HEK293 (cell line): ENCODE measurements around the gene GPATCH2.

Experiments
- CTCF ChIA-PET: fragments of 350-600 bp; formaldehyde crosslinking; extraction: SDS; loops from one replicate; lab custom pipeline; 2021; ENCODE audit warnings: antibody characterized with exemption; lab: Yijun Ruan, JAX
- POLR2A ChIA-PET: fragments of 300-600 bp; formaldehyde crosslinking; extraction: SDS; loops from one replicate; lab custom pipeline; 2020; ENCODE audit warnings: antibody characterized with exemption, inconsistent platforms; lab: Yijun Ruan, JAX
- H3K27ac ChIP-seq: fragments of 200-500 bp; sonication (Bioruptor generic); 2 replicates; pipeline ENCODE4 v1.5.1; 2014; ENCODE audit warnings: low read depth, low read length, control low read depth, inconsistent platforms; ENCODE audit errors: extremely low read depth
- H3K36me3 ChIP-seq, 2 experiments: fragments of 200-500 bp in 1 of 2; sonication (Bioruptor generic) in 1 of 2; 1 replicate in 1 of 2; 2 replicates in 1 of 2; pipeline ENCODE4 v1.5.1; 2014 to 2017; ENCODE audit warnings: inconsistent platforms in 2 of 2, low read length in 2 of 2; ENCODE audit not compliant: control insufficient read depth in 2 of 2, insufficient read depth in 1 of 2
- H3K4me1 ChIP-seq: fragments of 200-500 bp; sonication (Bioruptor generic); 2 replicates; pipeline ENCODE4 v1.5.1; 2014; ENCODE audit warnings: mild to moderate bottlenecking, low read length, inconsistent platforms; ENCODE audit not compliant: control insufficient read depth, insufficient read depth
- H3K4me3 ChIP-seq: 2 replicates; pipeline ENCODE4 v1.5.1; 2011; ENCODE audit warnings: low read depth, mild to moderate bottlenecking, control low read depth, low read length, moderate library complexity
- H3K9me3 ChIP-seq: fragments of 200-500 bp; sonication (Bioruptor generic); 2 replicates; pipeline ENCODE4 v1.5.1; 2014; ENCODE audit warnings: low read depth, low read length, inconsistent platforms; ENCODE audit not compliant: control insufficient read depth, insufficient read depth
- GLI2 ChIP-seq: fragments of 450-650 bp; formaldehyde crosslinking; IDR thresholded peaks from 2 replicates; pipeline ENCODE4; 2017; ENCODE audit warnings: missing biosample characterization, missing genetic modification characterization, low read depth, borderline replicate concordance
- HOXC10 ChIP-seq: sonication (generic); formaldehyde crosslinking; IDR thresholded peaks from 2 replicates; pipeline ENCODE4 v1.8.1; 2023; ENCODE audit warnings: mild to moderate bottlenecking, missing genetic modification reagents
- OSR2 ChIP-seq: fragments of 450-650 bp; formaldehyde crosslinking; IDR thresholded peaks from 2 replicates; pipeline ENCODE4 v1.5.1; 2016; ENCODE audit warnings: missing biosample characterization, missing genetic modification characterization
- OVOL3 ChIP-seq: fragments of 450-650 bp; formaldehyde crosslinking; IDR thresholded peaks from 2 replicates; pipeline ENCODE4 v1.5.1; 2016; ENCODE audit warnings: missing biosample characterization, missing genetic modification characterization
- SALL2 ChIP-seq: fragments of 450-650 bp; formaldehyde crosslinking; IDR thresholded peaks from 2 replicates; pipeline ENCODE4 v1.5.0; 2017; ENCODE audit warnings: missing biosample characterization, mild to moderate bottlenecking, missing genetic modification characterization, borderline replicate concordance
- SCRT2 ChIP-seq: fragments of 450-650 bp; formaldehyde crosslinking; IDR thresholded peaks from 2 replicates; pipeline ENCODE4 v1.5.1; 2016; ENCODE audit warnings: missing biosample characterization, missing genetic modification characterization
- ZBTB48 ChIP-seq: fragments of 450-650 bp; formaldehyde crosslinking; IDR thresholded peaks from 2 replicates; pipeline ENCODE4 v1.5.1; 2016; ENCODE audit warnings: missing biosample characterization, missing genetic modification characterization
- ZNF157 ChIP-seq: fragments of 450-650 bp; formaldehyde crosslinking; IDR thresholded peaks from 2 replicates; pipeline ENCODE4 v1.5.1; 2016; ENCODE audit warnings: missing biosample characterization, missing genetic modification characterization
- ZNF169 ChIP-seq: fragments of 450-650 bp; formaldehyde crosslinking; IDR thresholded peaks from 2 replicates; pipeline ENCODE4 v1.5.1; 2016; ENCODE audit warnings: missing biosample characterization, missing genetic modification characterization
- ZNF18 ChIP-seq: fragments of 450-650 bp; formaldehyde crosslinking; IDR thresholded peaks from 2 replicates; pipeline ENCODE4 v1.5.1; 2016; ENCODE audit warnings: missing biosample characterization, missing genetic modification characterization
- ZNF221 ChIP-seq: fragments of 450-650 bp; formaldehyde crosslinking; IDR thresholded peaks from 2 replicates; pipeline ENCODE4 v1.5.1; 2017; ENCODE audit warnings: missing biosample characterization, missing genetic modification characterization, borderline replicate concordance
- ZNF544 ChIP-seq: fragments of 450-650 bp; formaldehyde crosslinking; IDR thresholded peaks from 2 replicates; pipeline ENCODE4 v1.5.0; 2017; ENCODE audit warnings: missing biosample characterization, missing genetic modification characterization
- ZNF596 ChIP-seq: fragments of 450-650 bp; IDR thresholded peaks from 2 replicates; pipeline ENCODE4 v1.5.0; 2018; ENCODE audit warnings: missing biosample characterization, mild to moderate bottlenecking, missing genetic modification characterization, moderate library complexity
- ZNF610 ChIP-seq: fragments of 450-650 bp; formaldehyde crosslinking; IDR thresholded peaks from 2 replicates; pipeline ENCODE4 v1.5.1; 2016; ENCODE audit warnings: missing biosample characterization, missing genetic modification characterization, borderline replicate concordance
- ZNF624 ChIP-seq: fragments of 450-650 bp; formaldehyde crosslinking; IDR thresholded peaks from 2 replicates; pipeline ENCODE4 v1.5.1; 2017; ENCODE audit warnings: missing biosample characterization, missing genetic modification characterization
- ZSCAN30 ChIP-seq: fragments of 450-650 bp; IDR thresholded peaks from 2 replicates; pipeline ENCODE4 v1.5.1; 2018; ENCODE audit warnings: missing biosample characterization, mild to moderate bottlenecking, missing genetic modification characterization, moderate library complexity
- TF ChIP-seq, protein P1 (sequence below): fragments of 450-650 bp; IDR thresholded peaks from 2 replicates; pipeline ENCODE4 v1.5.1; 2018; ENCODE audit warnings: missing biosample characterization, missing genetic modification characterization
- TF ChIP-seq, protein P2 (sequence below): fragments of 450-650 bp; formaldehyde crosslinking; IDR thresholded peaks from 2 replicates; pipeline ENCODE4 v1.5.1; 2016; ENCODE audit warnings: missing biosample characterization, missing genetic modification characterization

GPATCH2 gene

DNA sequence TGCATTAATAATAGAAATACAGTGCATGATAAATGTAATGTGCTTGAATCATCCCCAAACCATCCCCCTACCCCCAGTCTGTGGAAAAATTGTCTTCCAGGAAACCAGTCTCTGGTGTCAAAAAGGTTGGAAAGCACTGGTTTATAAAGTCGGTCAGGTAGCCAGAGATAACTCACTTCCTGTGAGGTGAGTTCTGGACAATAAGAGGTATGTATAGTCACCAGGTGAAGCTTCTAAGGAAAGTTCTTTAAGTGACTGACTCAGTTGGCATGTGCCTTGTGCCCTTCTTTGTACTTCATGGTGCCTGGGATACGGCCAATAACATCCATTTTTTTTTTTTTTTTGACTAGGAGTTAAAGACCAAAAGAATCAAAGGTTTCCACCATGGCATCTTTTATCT is 103.7 kb downstream of the GPATCH2 start (continued):
- TF ChIP-seq, protein P1, sequence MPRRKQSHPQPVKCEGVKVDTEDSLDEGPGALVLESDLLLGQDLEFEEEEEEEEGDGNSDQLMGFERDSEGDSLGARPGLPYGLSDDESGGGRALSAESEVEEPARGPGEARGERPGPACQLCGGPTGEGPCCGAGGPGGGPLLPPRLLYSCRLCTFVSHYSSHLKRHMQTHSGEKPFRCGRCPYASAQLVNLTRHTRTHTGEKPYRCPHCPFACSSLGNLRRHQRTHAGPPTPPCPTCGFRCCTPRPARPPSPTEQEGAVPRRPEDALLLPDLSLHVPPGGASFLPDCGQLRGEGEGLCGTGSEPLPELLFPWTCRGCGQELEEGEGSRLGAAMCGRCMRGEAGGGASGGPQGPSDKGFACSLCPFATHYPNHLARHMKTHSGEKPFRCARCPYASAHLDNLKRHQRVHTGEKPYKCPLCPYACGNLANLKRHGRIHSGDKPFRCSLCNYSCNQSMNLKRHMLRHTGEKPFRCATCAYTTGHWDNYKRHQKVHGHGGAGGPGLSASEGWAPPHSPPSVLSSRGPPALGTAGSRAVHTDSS (tag by site-specific recombination): no peak
- no peak for TF ChIP-seq OVOL3 (tag by site-specific recombination)

GRCh38 chr1:217526636-217527035 is 104.3 kb downstream of the GPATCH2 start:
- TF ChIP-seq ZNF610 (tag by site-specific recombination) (peak; percentile 96), ZNF18 (tag by site-specific recombination) (no peak), ZNF157 (tag by site-specific recombination) (no peak)
- H3K27ac ChIP-seq: no peak overlapping the region
- H3K36me3 ChIP-seq: no peaks in the 10 kb centered on the region
- no peaks in the 10 kb centered on the region for H3K4me1 ChIP-seq
- no peaks in the 10 kb centered on the region for H3K9me3 ChIP-seq
- ChIA-PET POLR2A (no interaction called here), CTCF (no interaction called here)
- no peak overlapping the region for H3K4me3 ChIP-seq

DNA sequence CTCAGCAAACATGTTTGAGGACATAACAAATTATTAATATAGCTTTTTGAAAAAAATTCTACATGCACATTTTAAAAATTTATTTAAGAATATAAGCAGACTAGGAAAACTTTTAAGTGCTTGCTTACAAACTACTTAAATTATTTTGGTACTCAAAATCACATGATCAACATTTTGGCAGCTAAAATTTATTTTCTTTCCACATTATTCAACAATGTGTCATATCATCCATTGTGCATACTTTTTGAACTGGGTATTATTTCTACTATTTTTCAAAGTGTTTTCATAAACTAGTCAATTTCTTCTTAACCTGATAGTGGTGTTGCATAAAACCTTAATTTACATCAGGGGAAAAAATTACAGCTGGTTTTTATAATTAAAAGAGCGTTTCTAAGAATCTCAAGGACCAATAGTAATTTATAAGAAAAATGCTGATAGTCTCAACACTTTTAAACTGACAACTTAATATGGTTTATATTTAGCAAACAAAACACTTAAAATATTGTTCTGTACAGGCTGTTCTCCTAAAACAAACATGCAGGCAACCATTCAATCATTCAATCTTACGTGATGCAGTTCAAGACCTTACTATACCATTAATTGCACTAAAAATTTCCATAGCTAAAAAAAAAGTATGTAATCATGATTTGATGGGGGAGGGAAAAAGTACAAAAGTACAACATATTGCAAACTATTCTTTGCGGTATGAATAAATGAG is 105.0 kb downstream of the GPATCH2 start:
- H3K9me3 ChIP-seq: no peaks in the 10 kb centered on the region
- TF ChIP-seq ZNF221 (tag by site-specific recombination): no peak
- TF ChIP-seq SCRT2 (tag by site-specific recombination): no peak
- TF ChIP-seq HOXC10 (CRISPR knock-in tag): no peak
- TF ChIP-seq ZNF596 (tag by site-specific recombination): no peak
- no peak for TF ChIP-seq ZNF169 (tag by site-specific recombination)
- no peak for TF ChIP-seq GLI2 (tag by site-specific recombination)
- no peak for TF ChIP-seq SALL2 (tag by site-specific recombination)
- TF ChIP-seq, protein P2, sequence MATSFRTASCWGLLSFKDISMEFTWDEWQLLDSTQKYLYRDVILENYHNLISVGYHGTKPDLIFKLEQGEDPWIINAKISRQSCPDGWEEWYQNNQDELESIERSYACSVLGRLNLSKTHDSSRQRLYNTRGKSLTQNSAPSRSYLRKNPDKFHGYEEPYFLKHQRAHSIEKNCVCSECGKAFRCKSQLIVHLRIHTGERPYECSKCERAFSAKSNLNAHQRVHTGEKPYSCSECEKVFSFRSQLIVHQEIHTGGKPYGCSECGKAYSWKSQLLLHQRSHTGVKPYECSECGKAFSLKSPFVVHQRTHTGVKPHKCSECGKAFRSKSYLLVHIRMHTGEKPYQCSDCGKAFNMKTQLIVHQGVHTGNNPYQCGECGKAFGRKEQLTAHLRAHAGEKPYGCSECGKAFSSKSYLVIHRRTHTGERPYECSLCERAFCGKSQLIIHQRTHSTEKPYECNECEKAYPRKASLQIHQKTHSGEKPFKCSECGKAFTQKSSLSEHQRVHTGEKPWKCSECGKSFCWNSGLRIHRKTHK (tag by site-specific recombination): no peak
- no peak for TF ChIP-seq ZNF544 (tag by site-specific recombination)
- TF ChIP-seq ZBTB48 (tag by site-specific recombination): no peak
- no peak for TF ChIP-seq ZNF624 (tag by site-specific recombination)
- TF ChIP-seq OSR2: no peak
- TF ChIP-seq ZSCAN30: no peak
- TF ChIP-seq, all 188 proteins: peak for 0
- Histone ChIP-seq H3K36me3 (no peaks in the 10 kb centered on the region), H3K4me1 (no peaks in the 10 kb centered on the region), H3K27ac (no peak overlapping the region), H3K4me3 (no peak overlapping the region)
- POLR2A ChIA-PET: no interaction called here
- CTCF ChIA-PET: interaction anchor here (0.6 kb wide), 1 partner anchor 52 kb away, joined by 3 read pairs; no protein-coding TSS in a partner anchor
